ENCODE measurements around the gene PTH2.

Gene PTH2

GRCh38 chr19:49407482-49408015, 15.7 kb downstream of the PTH2 start:
- DNase-seq (ENCODE audit: extremely low read depth, low read depth), result no peak
- no peak for TF ChIP-seq CTCF (IDR thresholded peaks at IDR 0.05; ENCODE audit: low read depth, low read length)

DNA sequence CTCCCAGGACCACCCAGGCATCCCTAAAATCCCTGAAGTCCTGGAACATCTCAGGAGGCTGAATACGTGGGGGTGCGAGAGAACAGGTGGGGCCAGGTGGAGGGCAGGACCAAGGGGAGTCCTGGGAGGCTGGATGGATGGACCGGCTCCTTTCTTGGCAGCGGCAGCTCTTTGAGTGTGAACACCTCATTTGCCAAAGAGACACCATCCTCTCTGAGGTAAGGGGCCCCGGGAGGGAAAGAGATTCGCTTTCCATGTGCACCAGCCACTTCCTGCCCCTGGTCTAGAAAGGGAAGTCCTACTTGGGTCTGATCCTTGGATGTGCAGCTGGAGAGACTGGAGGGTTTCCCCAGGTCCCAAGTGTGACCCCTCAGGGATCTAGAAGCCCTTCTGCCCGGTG, 16.2 kb downstream of the PTH2 start:
- DNase-seq (ENCODE audit: extremely low read depth, low read depth), result no peak
- TF ChIP-seq CTCF (IDR thresholded peaks at IDR 0.05; ENCODE audit: low read depth, low read length), result no peak

DNA sequence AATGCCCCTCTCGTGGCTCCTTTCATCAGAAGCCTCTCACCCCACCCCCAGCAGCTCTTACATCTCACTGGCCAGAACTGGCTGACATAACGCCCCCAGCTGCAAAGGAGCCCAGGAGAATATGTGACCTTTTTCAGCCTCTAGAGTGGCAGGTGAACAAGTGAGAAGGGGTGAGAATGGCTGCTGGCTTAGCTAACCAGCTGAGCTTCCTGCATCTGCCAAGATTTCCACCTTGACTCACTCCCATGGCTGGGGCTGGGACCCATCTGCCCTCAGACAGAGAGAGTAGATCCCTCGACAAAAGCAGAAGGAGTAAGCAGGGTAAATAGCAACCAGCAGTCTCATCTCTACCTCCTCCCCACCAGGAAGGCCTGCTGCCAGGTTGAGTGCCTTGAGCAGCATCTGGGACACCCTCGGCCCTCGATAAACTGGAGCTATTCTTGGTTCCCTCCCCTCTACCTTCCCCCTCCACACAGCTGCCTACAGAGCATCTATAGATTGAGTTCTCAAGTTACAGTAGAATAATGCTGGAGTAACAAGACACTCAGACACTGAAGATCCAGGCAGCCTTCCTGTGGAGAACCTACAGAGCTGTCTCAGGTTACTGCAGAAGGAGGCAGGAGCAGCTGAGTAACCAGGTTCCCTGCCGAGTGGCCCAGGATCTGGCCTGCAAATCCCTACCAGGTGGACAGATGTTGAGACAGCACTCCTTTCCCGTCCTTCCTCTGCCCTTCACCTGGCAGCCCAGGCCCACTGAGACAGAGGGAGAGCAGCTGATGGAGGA, 19.6 kb downstream of the PTH2 start:
- TF ChIP-seq CTCF (IDR thresholded peaks at IDR 0.05; ENCODE audit: low read depth, low read length), result no peak
- no peak for DNase-seq (ENCODE audit: extremely low read depth, low read depth)

GRCh38 chr19:49400029-49400428, 23.2 kb downstream of the PTH2 start:
- no peak for TF ChIP-seq CTCF (IDR thresholded peaks at IDR 0.05; ENCODE audit: low read depth, low read length)
- DNase-seq (ENCODE audit: extremely low read depth, low read depth), result no peak

GRCh38 chr19:49398931-49399330, 24.3 kb downstream of the PTH2 start:
- no peak for DNase-seq (ENCODE audit: extremely low read depth, low read depth)
- no peak for TF ChIP-seq CTCF (IDR thresholded peaks at IDR 0.05; ENCODE audit: low read depth, low read length)

- DNase-seq (ENCODE audit: extremely low read depth, low read depth), result no peak
- TF ChIP-seq CTCF (IDR thresholded peaks at IDR 0.05; ENCODE audit: low read depth, low read length), result no peak
Observed at GRCh38 chr19:49398001-49398615, 25.1 kb downstream of the PTH2 start.

Data from AG09319 (cell line).